Natural killer cell (primary cell): ENCODE results near the gene CACNA2D4. TPM values are rescaled to one million over a fixed set of nuclear protein-coding genes. Genes with fewer than 3 reads are reported as not detected.

Experiments
- ATAC-seq, 3 donors: fragments of 150-1000 bp in 2 of 3; fragments of 200-7000 bp in 1 of 3; cut with Tn5 transposase; 1 replicate in 1 of 3; 2 replicates in 2 of 3; pipeline ENCODE4 v1.10.0; 2021; ENCODE audit warnings: mild to moderate bottlenecking in 2 of 3, moderate library complexity in 2 of 3
- DNase-seq, 2 donors: peaks; one replicate each; pipeline versions ENCODE4 v3.0.0 to v3.0.0-alpha.2; 2013 to 2021; ENCODE audit warnings: mixed read lengths in 1 of 2
- H3K27ac ChIP-seq: one replicate; pipeline ENCODE4 v1.5.1; 2013; ENCODE audit warnings: mild to moderate bottlenecking, low read length
- H3K27me3 ChIP-seq: one replicate; pipeline ENCODE4 v1.6.1; 2013; ENCODE audit warnings: low read length; ENCODE audit not compliant: control insufficient read depth, insufficient read depth
- H3K36me3 ChIP-seq: one replicate; pipeline ENCODE4 v1.6.1; 2013; ENCODE audit warnings: low read length; ENCODE audit not compliant: control insufficient read depth, insufficient read depth
- H3K4me1 ChIP-seq: one replicate; pipeline ENCODE4 v1.6.1; 2013; ENCODE audit warnings: low read length; ENCODE audit not compliant: control insufficient read depth, insufficient read depth
- H3K4me3 ChIP-seq: one replicate; pipeline ENCODE4 v1.5.1; 2013; ENCODE audit warnings: low read length
- H3K9me3 ChIP-seq: one replicate; pipeline ENCODE4 v1.6.1; 2013; ENCODE audit warnings: low read length; ENCODE audit not compliant: control insufficient read depth, insufficient read depth
- H3K27ac Mint-ChIP-seq, 2 donors: one replicate each; pipeline ENCODE4 v1.8.0; 2022; ENCODE audit warnings: mild to moderate bottlenecking in 2 of 2, mixed read lengths in 2 of 2, moderate library complexity in 1 of 2
- H3K27me3 Mint-ChIP-seq, 2 donors: one replicate each; pipeline ENCODE4 v1.8.0; 2022; ENCODE audit warnings: low read depth in 2 of 2, mixed read lengths in 2 of 2
- H3K36me3 Mint-ChIP-seq: one replicate; pipeline ENCODE4 v1.8.0; 2022; ENCODE audit warnings: mixed read lengths
- H3K4me1 Mint-ChIP-seq, 2 donors: one replicate each; pipeline ENCODE4 v1.8.0; 2022; ENCODE audit warnings: mixed read lengths in 2 of 2
- H3K4me3 Mint-ChIP-seq: one replicate; pipeline ENCODE4 v1.8.0; 2022; ENCODE audit warnings: mild to moderate bottlenecking, moderate library complexity, mixed read lengths
- H3K9me3 Mint-ChIP-seq, 2 donors: one replicate each; pipeline ENCODE4 v1.8.0; 2022; ENCODE audit warnings: mixed read lengths in 2 of 2
- CTCF ChIP-seq: fragments of 200-600 bp; IDR thresholded peaks from one replicate; pipeline ENCODE4 v1.8.0; 2022; ENCODE audit warnings: antibody characterized with exemption
- WGBS: methylation state at CpG from one replicate; pipeline ENCODE4 v1.1.7; 2013; ENCODE audit warnings: missing lambda C conversion rate; ENCODE audit not compliant: insufficient coverage; 5-methylcytosine and 5-hydroxymethylcytosine counted together
- intact Hi-C: fragments of 100-400 bp; cut with micrococcal nuclease; formaldehyde crosslinking; loops from one replicate; pipeline ENCODE4 v1.14.2; 2022
- total RNA-seq, 4 donors: library from RNA; stranded (reverse); fragments of 120-200 nt in 1 of 4; gene quantifications; one replicate each; pipeline versions ENCODE4 v1.2.3 to v1.2.4, GENCODE V29; 2013 to 2022

Gene CACNA2D4
- total RNA-seq, 3 donors from 2014 or later (not counting 1 experiment from before 2014, with no cell fraction given) = 26.5 to 49.6 (median 34.9) TPM

- no peaks in the 10 kb centered on the region for H3K9me3 Mint-ChIP-seq
- Histone ChIP-seq H3K4me1 (no peaks in the 10 kb centered on the region), H3K9me3 (peaks cover 8% of the 10 kb centered on the region), H3K27ac (no peak overlapping the region), H3K27me3 (no peaks in the 10 kb centered on the region), H3K36me3 (no peaks in the 10 kb centered on the region), H3K4me3 (no peak overlapping the region)
- no peaks in the 10 kb centered on the region for H3K4me1 Mint-ChIP-seq
- WGBS = 89% methylated on average over 2 of the region's 2 CpGs
- intact Hi-C loops = no loop called here
- ATAC-seq = peak in 1 of 3 donors; percentile 14
- H3K27ac Mint-ChIP-seq = peak overlapping the region in 1 of 2 donors; percentile 29
- no peaks in the 10 kb centered on the region for H3K36me3 Mint-ChIP-seq
- no peak for TF ChIP-seq CTCF
- no peak overlapping the region for H3K4me3 Mint-ChIP-seq
- H3K27me3 Mint-ChIP-seq = peaks cover 0 to 16% of the 10 kb centered on the region in 2 donors
- DNase-seq = no peak
These were observed 61.4 kb downstream of the CACNA2D4 start for GRCh38 chr12:1857086-1857485.

- H3K27ac ChIP-seq = no peak overlapping the region
- Mint-ChIP-seq H3K27me3 (peaks cover 0 to 12% of the 10 kb centered on the region in 2 donors), H3K36me3 (no peaks in the 10 kb centered on the region), H3K4me3 (no peak overlapping the region), H3K27ac (no peak overlapping the region), H3K4me1 (no peaks in the 10 kb centered on the region), H3K9me3 (no peaks in the 10 kb centered on the region)
- H3K27me3 ChIP-seq = no peaks in the 10 kb centered on the region
- peaks cover 8% of the 10 kb centered on the region for H3K9me3 ChIP-seq
- H3K36me3 ChIP-seq = no peaks in the 10 kb centered on the region
- H3K4me3 ChIP-seq = no peak overlapping the region
- DNase-seq (no peak), ATAC-seq (no peak)
- intact Hi-C loops = no loop called here
- TF ChIP-seq CTCF = no peak
- no peaks in the 10 kb centered on the region for H3K4me1 ChIP-seq
- 64% methylated on average over 3 of the region's 3 CpGs for WGBS
These were observed 63.2 kb downstream of the CACNA2D4 start for GRCh38 chr12:1855241-1855640.

- Mint-ChIP-seq H3K4me3 (no peak overlapping the region), H3K4me1 (no peaks in the 10 kb centered on the region), H3K36me3 (no peaks in the 10 kb centered on the region), H3K27me3 (peaks cover 0 to 12% of the 10 kb centered on the region in 2 donors), H3K27ac (no peak overlapping the region), H3K9me3 (no peaks in the 10 kb centered on the region)
- H3K27ac ChIP-seq = no peak overlapping the region
- DNase-seq = no peak
- H3K4me3 ChIP-seq = no peak overlapping the region
- H3K27me3 ChIP-seq = no peaks in the 10 kb centered on the region
- intact Hi-C loops = no loop called here
- no peaks in the 10 kb centered on the region for H3K36me3 ChIP-seq
- ATAC-seq = no peak
- WGBS = 81% methylated on average over 8 of the region's 8 CpGs
- H3K9me3 ChIP-seq = peaks cover 8% of the 10 kb centered on the region
- no peaks in the 10 kb centered on the region for H3K4me1 ChIP-seq
- no peak for TF ChIP-seq CTCF
These were observed 64.7 kb downstream of the CACNA2D4 start for GRCh38 chr12:1853716-1854115.

- no CpG with 5 or more reads among the region's 1 CpG for WGBS
- H3K4me3 Mint-ChIP-seq = no peak overlapping the region
- Histone ChIP-seq H3K4me1 (no peaks in the 10 kb centered on the region), H3K9me3 (peaks cover 8% of the 10 kb centered on the region), H3K27me3 (no peaks in the 10 kb centered on the region), H3K4me3 (no peak overlapping the region), H3K27ac (no peak overlapping the region), H3K36me3 (no peaks in the 10 kb centered on the region)
- H3K4me1 Mint-ChIP-seq = no peaks in the 10 kb centered on the region
- H3K27ac Mint-ChIP-seq = no peak overlapping the region
- intact Hi-C loops = no loop called here
- TF ChIP-seq CTCF = no peak
- DNase-seq (no peak), ATAC-seq (no peak)
- H3K27me3 Mint-ChIP-seq = peaks cover 0 to 8% of the 10 kb centered on the region in 2 donors
- no peaks in the 10 kb centered on the region for H3K36me3 Mint-ChIP-seq
- H3K9me3 Mint-ChIP-seq = no peaks in the 10 kb centered on the region
These were observed 66.4 kb downstream of the CACNA2D4 start for GRCh38 chr12:1852076-1852475.
